ENCODE results near the gene IFNA6.

The IFNA6 gene

DNA sequence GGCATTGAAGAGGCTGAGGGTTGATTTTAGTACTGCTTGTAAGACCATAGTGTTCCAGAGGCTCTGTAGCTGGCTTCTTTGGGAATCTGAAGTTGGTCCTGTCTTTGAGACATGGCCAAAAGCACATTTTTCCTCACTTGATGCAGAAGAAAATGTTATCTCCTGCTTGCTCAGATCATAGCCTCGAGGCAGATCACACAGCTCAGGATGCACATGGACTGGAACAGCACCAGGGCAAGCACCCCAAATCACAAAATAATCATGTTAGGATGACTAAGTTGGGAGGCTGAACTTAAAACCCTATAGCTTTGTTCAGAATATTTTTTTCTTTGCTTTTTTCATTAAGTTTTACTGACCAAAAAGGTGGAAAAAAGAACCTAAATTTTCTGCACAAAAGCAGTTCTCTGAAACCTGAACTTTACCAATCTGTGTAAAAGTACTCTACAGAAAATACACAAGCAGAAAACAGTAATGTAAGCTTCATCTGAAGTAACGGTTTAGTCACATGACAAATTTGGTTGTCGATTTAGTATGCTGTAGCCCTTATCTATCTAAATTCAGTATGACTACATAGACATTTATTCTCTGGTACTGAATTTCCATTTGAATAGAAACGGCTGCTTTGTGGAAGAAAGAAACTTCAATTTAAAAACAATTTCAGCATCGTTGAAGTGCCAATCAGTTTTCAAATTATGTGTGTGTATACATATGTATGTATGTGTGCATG lies 18.8 kb downstream of the IFNA6 start:
- no peak for DNase-seq (ENCODE audit: low read depth)

DNA sequence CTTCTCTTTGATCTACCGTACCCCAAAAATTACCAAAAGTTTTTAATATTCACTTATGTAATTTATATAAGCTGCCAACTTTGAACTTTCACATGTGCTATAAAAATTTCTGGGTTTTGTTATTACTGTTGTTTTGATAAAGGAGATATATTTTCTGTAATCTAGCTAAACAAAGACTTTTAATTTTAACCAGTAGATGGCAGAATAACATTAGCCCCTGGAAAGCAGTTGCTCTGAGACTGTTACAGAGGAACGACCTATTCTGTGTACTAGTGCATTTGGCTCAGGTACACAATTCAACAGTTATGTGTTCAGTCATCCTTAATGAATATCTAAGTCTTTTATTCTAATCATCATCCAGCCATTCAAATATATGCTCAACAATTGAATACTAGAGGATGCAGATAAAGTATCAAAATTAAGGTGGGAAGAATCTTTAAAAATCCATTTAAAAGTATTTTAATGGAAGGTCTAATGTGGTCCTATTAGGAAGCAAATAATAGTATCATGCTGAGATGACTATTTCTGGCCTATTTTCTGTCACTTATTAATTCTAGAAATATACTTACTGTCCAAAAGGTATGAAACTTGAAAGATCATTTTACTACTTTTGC lies 24.1 kb downstream of the IFNA6 start:
- DNase-seq (ENCODE audit: low read depth) = peak; percentile 68

DNA sequence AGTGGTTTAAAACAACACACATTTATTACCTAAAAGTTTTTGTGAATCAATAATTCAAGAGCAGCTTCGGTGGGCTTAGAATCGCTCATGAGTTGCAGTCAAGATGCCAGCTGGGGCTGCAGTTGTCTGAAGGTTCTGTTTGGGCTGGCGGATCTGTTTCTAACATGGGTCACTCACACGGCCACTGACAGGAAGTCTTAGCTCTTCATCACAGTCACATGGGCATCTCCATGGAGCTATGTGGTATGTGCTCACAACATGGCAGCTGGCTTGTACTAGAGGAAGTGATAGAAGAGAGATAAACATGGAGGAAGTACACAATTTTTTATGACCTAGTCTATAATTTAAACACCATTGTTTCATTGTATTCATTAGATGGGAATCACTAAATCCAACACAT lies 26.6 kb downstream of the IFNA6 start:
- DNase-seq (ENCODE audit: low read depth) = no peak

DNA sequence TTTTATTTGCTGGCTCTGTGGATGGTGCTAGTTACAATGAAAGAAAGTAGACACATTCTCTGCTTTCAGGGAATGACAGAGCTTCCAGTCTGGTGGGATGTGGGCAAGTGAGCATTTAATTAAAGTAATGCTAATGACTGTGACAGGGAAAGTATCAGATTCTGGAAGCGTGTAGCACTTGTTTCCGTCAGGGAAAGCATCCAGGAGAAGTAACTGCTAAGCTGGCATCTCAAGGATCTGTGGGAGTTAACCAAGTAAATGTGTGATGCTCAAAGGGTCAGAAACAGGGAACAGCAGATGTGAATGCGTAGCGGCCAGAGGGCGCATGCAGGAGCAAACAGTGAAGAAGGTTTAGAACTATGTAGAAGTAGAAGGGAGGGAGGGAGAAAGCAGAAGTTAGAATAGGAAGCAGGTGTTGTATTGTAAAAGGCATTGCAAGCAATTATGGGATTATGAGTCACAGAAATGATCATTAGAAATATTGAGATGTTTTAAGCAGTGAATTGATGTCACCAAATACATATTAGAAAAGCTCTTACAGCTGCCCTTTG lies 27.7 kb downstream of the IFNA6 start:
- no peak for DNase-seq (ENCODE audit: low read depth)

DNA sequence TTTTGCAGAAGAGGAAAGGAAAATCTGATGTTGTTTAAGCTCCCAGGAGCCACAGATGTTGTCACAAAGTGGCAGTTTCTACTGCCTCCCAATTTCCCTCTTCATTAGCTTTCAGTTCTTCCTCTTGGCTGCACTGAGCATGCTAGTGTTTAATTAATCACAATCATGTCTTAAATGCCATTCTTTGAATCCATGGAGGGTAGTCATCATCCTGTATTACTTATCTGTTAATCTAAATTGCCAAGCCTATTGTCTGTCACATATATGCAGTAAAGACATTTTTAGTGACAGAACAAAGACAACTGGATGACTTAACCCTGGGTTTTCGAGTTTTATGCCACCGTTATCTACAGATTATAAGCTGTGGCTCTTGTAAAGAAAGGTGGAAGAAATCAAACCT lies 30.2 kb downstream of the IFNA6 start:
- DNase-seq (ENCODE audit: low read depth) = no peak

DNA sequence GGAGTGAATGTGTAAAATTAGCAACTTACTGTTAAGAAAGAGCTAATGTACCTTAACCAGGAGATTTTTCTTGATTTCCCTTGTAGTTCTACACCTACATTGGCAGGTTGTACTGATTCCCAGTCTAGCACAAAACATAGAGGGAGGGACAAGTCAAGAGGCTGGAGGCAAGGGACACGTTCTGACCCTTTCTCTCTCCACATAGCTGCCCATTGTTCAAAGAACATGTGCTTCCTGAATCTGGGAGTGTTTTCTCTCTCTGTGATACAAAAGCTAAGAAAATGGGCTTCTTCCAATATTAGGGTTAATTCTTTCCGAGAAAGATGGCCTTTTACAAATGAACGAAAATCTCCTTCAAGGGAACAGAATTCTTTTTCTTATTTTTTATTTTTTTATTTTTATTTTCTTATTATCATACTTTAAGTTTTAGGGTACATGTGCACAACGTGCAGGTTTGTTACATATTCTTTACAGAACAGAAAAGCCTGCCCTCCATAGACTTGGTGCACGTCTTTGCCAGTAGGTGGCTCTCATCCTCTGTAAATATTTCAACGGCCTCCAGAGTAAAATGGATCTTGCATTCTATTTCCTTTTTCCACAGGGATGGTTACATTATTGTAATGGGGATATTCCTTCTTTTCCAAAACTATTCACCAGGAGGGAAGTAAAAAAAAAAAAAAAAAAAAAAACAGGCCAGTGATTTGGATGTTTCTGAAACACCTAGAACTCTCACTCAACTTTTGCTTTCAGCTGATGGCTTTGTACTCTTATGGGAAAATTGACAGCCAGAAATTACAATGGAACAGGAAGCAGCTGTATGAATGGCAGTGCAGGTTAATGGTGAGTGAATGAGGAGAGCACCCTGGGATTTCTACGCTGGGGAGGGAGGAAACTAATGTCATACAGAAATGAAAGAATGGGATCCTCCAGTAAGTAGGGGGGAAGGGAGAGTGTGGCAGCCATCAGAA lies 32.4 kb downstream of the IFNA6 start:
- DNase-seq (ENCODE audit: low read depth) = peak; percentile 72

DNA sequence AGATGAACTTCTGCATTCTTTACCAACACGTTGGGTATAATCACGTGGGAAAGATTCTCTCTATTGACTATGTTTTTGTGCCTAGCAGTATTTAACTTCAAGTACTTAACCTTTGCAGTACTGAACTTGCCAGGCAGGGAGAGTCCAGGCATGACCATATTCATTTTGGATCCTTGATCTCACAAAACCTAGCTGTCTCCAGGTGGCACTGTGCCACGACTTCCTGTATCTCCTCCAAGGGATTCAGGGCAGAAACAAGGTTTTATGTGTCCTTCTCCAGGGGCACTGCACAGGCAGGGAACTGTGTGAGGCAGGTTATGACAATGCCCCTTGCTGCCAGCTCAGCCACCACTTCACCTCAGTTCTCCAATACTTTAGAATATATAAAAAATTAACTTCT lies 33.8 kb downstream of the IFNA6 start:
- no peak for DNase-seq (ENCODE audit: low read depth)

DNA sequence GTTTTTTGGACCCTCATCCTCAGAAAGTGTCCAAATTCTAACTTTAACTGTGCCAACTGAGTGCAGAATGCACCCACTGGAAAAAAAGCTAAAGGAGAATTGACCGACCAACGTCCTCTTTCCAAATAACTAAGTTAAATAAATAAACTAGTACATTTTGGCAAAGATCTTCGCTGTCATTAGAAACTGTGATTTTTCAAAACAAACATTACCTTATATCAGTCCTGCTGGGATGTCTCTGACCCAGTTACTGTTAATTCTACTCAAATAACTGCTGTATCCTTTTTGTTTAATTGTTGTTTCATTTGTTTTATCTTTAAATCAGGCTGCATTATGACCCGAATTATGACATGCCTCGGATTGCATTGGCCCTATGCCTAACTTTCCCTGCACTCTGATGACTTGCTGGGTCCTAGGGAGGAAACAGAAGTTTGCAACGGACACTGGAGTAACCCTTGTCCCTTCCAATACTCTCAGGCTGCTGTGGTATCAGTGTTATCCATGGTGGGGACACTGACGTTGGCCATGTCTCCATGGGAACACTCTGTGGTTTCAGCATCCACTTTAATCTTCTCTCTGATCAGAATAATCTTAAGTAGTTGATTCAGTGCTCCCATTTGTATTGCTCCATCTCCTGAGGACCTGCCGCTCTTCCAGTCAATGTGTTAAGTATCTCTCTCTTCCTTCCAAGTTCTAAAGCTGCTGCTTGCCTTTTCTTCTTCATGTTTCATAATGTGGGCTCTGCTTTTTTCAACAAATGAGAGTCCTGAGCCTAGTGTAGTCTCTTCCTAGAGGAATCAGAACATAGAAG lies 34.5 kb downstream of the IFNA6 start:
- no peak for DNase-seq (ENCODE audit: low read depth)

DNA sequence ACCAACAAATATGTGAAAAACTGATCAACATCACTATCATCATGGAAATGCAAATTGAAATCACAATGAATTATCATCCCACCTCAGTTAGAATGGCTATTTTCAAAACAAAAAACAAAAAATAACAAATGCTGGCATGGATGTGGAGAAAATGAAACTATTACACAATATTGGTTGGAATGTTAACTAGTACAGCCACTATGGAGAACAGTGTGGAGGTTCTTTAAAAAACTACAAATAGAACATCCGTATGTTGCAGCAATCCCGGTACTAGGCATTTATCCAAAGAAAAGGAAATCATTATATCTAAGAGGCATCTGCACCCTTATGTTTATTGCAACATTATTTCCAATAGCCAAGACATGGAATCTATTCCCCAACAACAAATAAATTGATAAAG lies 36.5 kb downstream of the IFNA6 start:
- DNase-seq (ENCODE audit: low read depth) = no peak

DNA sequence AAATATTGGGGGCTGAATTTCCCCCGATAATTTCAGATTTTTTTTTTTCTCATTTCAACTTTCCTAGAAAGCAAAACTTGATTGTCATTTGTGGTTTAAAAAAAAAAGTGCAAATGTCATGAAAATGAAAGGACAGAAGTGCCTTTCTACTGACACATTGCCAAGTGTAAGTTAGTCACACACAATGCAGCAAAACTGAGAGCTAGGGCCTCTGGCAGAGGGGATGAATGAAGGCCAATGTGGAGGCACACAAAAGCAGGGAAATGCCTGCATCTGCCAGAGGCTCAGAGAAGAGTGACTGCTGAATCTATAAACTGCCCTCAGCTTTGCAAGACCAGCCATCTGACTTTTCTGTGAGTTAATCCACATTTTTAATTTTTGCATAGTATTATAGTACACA lies 38.8 kb downstream of the IFNA6 start:
- no peak for DNase-seq (ENCODE audit: low read depth)

DNA sequence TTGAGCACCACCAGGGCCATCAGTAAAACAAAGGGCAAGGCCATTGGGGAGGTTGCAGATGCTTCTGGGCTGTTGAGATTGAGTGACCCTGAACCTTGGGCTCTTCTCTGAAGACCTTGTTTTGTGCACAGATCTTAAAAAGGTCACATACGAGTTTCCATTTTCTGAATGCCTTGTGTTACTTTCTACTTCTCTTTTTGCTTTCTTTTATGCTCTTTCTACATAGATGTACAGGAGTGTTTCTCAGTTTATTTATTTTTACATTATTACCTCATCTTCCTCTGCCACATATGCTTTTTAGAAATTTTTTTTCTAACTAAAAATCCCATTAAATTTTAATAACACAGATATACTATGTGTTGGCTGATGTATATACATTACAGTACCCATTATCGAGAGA lies 45.5 kb downstream of the IFNA6 start, which contains the start of gene IFNA5:
Gene IFNA5, minus strand, starts transcription at position 101 of the 400 bp plus-strand sequence. Its CDS starts 57 bp downstream, at position 44.
- no peak for DNase-seq (ENCODE audit: low read depth)
